Measurements from ENCODE around the gene PRKAA2.
"Not testable (repeated sequence)": the region's sequence is repeated elsewhere in the genome, so short reads cannot be mapped to it uniquely, and the experiment has no call there.

The PRKAA2 gene

DNA sequence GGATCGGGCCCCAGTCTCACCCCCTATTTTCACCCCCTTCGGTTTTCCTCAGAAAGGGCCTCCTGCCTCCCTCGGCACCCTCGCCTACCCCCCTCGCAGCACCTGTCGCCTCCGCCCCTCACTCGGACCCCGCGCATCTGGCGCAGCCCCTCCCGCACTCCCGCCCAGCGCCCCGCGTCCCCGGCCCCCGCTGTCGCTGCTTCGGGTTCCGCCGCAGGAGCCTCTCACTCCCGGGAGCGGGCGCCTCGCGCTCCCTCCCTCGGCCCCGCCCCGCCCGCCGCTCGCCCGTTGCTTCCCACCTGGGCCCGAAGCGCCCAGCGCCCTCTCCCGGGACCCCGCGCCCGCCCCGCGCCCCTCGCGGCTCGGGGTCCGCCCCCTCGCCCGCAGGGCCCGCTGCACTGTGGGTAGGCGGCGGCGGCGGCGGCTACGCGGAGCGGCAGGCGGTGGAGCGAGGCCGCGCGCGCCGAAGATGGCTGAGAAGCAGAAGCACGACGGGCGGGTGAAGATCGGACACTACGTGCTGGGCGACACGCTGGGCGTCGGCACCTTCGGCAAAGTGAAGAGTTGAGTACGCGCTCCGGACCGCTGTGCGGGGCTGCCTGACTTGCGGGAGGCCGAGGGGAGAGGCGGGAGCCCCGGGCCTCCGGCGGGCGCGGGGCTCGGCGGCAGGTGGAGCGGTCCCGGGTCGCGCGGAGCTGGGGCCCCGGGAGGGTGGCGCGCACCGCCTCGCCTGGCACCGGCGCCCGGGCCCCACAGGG, at the start of gene PRKAA2:
Gene PRKAA2, plus strand, starts transcription at position 396 of the 758 bp plus-strand sequence. Its CDS starts 74 bp downstream, at position 470.
- DNase-seq = no peak

DNA sequence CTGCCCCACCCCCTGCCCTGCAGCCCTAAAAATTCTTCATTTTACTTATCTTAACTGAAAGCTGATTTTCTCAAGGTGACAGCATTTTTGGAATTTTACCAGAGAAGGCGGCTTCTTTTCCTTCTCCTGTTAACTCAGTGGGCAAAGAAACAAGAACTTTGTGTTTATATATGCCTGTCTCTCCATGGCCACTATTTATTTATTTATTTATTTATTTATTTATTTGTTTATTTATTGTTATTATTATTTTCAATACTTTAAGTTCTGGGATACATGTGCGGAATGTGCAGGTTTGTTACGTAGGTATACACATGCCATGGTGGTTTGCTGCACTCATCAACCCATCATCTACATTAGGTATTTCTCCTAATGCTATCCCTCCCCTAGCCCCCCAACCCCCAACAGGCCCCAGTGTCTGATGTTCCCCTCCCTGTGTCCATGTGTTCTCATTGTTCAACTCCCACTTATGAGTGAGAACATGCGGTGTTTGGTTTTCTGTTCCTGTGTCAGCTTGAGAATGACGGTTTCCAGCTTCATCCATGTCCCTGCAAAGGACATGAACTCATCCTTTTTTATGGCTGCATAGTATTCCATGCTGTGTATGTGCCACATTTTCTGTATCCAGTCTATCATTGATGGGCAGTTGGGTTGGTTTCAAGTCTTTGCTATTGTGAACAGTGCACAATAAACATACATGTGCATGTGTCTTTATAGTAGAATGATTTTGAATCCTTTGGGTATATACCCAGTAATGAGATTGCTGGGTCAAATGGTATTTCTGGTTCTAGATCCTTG, 49.5 kb upstream of the PRKAA2 start:
- DNase-seq = not testable (repeated sequence)

DNA sequence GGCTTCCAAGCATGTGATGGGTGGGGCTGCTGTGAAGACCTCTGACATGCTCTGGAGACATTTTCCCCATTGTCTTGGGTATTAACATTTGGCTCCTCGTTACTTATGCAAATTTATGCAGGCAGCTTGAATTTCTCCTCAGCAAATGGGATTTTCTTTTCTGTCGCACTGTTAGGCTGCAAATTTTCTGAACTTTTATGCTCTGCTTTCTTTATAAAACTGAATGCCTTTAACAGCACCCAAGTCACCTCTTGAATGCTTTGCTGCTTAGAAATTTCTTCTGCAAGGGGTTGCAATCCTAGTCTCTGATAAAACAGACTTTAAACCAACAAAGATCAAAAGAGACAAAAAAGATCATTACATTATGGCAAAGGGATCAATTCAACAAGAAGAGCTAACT, 35.0 kb upstream of the PRKAA2 start:
- DNase-seq = not testable (repeated sequence)

DNA sequence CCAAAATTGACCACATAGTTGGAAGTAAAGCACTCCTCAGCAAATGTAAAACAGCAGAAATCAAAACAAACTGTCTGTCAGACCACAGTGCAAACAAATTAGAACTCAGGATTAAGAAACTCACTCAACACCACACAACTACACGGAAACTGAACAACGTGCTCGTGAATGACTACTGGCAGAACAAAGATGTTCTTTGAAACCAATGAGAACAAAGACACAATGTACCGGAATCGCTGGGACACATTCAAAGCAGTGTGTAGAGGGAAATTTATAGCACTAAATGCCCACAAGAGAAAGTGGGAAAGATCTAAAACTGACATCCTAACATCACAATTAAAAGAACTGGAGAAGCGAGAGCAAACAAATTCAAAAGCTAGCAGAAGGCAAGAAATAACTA, 34.3 kb upstream of the PRKAA2 start:
- not testable (repeated sequence) for DNase-seq

DNA sequence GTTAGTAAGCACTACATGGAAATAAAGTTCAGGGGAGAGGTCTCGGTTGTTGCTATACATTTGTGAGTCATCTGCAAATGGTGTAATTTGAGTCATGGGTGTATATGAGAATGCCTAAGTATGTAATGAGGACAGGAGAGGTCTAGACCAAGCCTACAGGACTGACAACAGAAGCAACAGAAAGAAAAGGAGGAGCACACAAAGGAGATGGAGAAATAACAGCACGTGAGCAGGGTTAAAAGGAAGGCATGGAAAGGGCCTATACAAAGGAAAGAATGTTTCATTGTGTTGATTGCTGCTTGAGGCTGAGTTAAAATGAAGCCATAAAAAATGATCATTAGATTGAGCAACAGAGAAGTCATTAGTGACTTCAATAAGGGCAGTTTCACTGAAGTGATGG, 28.0 kb upstream of the PRKAA2 start:
- DNase-seq = no peak

DNA sequence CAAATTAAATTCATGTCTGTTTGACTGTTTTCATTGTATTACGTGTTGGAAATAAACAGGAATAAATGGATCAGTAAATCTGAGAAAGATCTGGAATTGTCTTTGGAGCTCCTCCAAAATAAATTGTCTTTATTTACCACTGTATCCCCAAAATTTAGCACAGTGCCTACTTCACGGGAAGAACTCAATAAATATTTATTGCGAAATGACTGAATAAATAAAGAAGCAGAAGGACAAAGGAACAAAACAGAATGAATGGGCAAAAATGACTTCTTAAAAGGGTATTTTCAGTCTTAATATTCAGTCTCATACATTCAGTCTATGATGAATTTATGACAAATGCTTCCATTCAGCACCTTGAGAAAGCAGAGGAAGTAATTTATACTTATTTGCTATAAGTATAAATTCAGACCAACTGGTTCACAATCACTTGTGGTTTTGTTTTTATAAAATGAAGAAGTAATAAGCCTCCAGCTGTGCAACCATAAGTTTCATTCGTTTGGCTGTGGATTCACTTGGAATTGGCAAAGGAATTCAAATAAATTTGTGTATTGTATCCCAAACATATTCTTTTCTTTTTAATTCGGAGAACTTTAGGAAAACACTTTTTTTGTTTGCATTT, 19.2 kb upstream of the PRKAA2 start:
- no peak for DNase-seq

DNA sequence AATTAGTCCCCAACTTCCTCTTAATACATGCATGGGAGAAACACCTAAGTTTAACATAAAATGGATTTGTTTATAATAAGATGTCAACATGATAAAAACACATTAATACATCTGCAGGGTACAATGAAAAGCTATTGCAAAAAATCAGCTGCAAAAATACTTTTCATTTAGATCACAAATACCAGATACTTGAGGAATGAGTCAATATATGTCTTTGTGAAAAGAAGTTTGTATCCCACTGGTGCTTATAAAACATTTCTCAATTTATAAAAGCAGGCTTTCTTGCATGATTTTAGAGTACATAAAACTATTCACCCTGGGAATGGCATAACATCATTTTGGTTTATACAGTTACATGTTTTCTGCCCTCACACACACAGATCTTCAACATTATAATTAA, 18.6 kb upstream of the PRKAA2 start:
- no peak for DNase-seq

DNA sequence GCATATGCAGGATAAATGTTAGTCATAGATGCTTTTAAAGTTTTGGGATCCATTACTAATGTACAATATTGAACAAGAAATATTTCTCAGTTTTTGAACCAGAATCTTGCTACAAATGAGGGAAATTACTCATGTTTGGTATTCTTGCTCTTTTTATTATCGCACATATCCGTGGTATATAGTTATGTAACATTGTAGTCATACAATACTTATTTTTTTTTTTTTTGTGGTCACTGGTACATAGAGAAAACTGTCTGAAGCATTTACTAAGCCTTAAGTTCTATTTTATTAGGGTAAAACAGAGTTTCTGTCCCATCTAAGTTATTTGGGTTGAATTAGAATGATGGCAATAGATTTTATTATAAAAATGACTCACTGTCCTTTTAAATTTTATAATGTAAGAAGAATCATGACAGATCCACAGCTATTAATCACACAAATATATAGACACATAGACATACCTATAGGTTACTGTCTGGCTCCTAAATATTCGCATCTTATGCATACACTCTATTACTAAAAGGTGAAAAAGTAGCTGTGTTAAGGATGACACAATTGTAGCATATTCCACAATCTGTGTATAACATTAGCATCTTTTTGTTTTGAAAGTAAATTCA, 18.0 kb upstream of the PRKAA2 start:
- no peak for DNase-seq

DNA sequence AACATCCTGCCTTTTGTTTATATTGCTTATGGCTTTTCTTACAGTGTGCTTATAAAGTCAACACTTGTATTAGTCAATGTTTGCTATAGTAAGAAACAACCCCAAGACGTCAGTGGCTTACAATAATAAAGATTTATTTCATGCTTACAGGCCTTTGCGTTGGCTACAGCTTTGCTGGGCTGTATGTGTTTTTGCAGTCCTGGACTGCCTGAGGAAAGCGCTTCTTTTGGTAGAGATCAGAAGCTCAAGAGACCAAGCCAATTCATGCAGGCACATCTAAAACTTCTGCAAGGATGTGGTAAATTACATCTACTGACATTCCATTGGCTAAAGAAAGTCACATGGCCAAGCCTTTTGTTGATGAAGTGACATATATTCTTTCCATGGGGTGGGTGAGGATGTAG, 17.5 kb upstream of the PRKAA2 start:
- DNase-seq = no peak

DNA sequence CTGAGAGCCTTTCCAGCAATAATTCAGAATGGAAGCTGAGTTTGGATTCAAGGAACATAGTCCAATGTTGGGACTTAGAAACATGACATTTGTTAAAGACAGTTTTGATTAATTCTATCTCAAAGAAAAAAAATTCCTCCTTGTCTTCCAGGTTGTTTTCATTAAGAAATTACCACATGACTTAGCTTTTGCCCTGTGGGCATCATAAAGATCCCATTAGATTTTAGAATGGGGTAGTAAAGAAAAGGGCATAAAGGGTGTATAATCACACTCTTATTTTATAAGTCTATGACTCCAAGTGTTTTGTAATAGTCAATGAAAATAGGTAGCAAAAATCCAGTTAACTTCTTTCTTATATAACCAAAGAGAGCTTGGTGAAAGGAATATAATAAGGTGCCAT, 14.3 kb upstream of the PRKAA2 start:
- no peak for DNase-seq

DNA sequence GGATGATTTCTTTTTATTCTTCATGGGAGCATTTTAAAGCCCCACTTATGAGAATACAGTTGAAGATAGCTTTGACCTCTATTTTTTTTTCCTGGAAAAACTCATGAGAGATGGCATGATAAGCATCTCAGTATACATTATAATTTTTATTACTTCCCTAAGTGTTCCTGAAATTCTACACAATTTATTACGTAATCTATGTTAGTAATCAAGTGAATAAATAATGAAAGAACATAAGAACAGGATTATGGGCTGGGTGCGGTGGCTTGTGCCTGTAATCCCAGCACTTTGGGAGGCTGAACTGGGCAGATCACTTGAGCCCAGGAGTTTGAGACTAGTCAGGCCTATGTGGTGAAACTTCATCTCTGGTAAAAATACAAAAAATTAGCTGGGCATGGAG, 13.2 kb upstream of the PRKAA2 start:
- DNase-seq = no peak

DNA sequence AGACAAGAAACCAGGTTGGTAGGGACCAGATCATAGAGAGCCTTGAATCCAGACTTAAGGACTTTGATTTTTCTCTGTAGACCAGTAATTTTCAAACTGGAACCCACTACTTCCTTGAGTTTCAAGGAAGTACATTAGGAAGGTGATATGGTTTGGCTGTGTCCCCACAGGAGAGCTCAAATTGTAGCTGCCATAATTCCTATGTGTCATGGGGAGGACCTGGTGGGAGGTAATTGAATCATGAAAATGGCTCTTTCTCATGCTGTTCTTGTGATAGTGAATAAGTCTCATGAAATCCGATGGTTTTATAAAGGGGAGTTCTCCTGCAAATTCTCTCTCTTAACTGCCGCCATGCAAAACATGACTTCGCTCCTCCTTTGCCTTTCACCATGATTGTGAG, 10.1 kb upstream of the PRKAA2 start:
- no peak for DNase-seq

DNA sequence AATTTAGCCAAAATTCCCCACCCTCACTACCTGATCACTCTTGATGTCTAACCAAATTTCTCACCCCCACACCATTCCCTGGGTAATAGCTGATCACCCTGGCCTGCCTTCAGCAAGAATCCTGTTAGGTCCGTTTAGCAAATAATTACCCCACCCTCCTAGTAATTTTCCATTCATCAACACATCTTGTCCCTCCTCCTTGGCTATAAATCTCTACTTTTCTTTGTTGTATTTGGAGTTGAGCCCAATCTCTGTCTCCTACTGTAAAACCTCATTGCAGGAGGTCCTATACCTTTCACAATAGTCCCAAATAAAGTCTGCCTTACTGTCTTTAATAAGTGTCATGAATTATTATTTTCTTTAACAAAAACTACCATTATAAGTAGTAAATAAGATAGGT, 6.9 kb upstream of the PRKAA2 start:
- no peak for DNase-seq

DNA sequence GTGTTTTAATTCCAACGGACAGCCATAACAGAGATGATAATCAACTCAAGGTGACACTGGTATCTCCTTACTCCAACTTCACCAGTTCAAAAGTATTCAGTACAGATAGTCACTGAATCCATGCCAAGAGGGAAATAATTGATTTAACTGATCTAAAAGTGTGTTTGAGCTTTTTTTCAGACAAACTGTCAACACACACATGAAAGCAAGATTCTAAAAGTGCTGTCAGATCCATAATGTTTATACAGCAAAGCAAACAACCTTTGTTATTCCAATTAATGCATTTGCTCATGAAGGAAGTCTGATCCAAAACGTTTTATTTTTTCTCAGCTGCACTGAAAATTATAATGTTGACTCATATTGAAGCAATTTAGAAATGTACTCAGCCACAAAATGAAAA, 5.9 kb upstream of the PRKAA2 start:
- no peak for DNase-seq

DNA sequence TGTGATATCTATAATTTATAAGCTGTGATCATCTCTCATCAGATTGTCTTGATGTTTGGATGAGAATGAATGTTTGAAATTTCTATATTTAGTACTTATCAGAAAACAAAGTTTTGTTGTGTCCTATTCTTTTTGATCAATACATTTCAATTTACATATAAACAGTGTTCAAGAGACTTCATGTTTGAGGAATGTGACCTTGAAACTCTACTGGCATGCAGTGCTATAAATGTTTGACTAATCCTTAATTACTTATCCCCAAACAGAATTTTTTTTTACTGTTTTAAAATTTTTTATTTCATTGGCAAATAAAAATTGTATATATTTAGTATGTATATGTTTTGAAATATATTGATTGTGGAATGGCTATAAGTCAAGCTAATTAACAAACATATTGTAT, 1.5 kb upstream of the PRKAA2 start:
- no peak for DNase-seq

DNA sequence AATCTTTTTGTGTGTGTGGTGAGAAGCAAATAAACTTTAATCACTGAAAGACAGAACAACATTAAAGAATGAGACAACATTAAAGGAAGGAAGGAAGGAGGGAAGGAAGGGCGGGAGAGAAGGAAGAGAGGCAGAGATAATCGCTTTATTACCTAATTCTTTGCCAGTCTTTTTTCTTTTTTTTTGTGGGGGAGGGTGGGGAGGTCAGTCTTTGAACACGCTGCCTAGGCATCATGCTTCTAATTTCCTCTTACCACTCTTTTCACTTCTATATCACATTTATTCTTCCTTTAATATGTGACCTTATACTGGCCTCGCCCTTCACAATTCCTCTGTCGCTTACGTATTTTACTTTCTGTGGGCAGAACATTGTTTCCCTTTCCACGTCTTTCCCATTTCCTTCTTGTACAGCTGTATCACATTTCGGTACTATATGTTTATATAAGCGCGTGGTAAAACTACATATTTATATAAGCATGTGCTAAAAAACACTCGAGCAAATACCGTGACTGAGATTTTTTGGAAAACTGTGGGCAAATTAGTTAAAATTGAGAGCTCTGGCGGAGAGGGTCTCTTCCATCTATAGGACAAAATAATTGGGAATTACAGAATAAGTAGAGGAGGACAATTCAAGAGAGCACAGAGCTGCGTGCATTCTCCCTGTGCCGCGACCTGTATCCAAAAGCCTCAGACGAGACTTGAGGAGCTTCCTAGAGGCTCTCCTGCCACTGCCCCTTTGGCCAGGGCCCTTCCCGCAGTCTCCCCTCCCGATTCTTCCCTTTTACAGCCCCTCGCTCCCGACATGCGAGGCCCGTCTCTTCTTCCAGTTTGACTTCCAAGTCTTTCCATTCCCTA, 823 bp upstream of the PRKAA2 start:
- no peak for DNase-seq

DNA sequence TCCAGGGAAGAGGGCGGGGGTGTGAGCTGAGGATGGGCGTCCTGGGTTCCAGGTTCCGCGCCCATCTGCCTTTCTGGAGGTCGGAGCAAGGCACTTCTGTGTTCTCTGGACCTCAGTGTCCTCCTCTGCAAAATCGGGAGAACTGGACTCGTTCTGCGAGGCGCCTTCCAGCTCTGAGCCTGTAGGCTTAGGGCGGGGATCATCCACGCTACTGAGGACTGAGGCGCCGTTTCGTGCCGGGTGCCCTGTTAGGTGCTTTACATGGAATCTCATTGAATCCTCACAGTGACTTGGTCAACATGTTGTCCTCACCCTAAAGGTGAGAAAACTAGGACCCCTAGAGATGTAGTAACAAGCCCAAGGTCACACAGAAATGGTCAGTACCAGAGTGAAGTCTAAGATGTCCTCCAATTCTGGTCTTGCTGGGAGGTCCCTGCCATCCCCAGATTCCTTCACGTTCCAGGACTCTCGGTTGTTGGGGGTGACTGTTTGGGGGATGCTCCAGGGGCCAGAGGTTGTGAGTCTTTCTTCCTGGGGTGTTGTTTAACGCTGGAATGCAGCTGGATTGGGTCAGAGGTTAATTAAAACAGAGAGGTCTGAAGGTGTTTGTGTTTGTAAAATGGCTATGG, 677 bp downstream of the PRKAA2 start:
- DNase-seq = no peak

DNA sequence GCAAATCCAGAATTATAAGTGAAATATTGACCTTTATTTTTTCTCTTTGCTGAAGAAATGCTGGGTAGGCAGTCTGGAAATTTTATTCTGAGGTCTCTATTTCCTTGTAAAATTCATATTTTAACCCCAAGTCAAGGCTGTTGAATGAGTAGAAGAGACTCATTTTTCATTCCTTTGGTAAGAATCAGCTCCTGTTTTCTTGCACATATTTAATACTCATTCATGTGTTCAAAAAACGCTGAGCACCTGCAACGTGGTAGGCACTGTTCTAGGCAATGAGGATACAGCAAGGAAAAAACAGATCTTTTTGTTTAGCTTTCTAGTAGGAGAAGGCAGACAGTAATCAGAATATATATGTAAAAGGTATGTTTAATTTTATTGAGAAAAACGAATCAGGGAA, 1.5 kb downstream of the PRKAA2 start:
- no peak for DNase-seq

DNA sequence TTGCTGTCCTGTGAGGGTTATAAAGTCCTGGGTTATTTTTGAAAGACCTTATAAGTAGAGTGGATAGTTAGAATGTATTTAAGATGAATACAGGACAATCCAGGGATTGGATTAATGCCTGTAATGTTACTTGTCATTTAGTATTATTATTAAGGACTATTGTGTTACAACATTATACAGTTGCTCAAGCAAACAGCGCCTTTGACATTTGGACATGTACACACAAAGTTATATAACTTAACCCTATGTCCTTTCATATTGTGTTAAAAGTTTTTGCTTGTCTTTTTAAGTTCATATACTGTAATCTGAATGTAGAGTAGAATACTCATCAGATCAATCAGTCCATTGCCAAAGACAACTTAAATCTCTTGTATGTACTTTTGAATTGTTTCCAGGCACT, 2.0 kb downstream of the PRKAA2 start:
- DNase-seq = no peak

DNA sequence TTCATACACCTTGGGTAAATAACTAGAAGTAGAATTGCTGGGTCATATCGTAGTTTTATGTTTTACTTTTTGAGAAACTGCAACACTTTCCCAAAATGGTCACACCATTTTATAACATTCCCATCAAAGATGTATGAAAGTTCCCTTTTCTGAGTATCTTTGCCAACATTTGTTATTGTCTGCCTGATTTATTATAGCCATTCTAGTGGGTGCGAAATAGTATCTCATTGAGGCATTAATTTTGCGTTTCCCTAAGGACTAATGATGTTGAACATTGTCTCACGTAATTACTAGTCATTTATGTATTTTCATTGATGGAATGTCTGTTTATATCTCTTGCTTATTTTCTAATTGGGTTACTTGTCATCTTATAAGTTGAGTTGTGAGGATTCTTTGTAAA, 3.4 kb downstream of the PRKAA2 start:
- no peak for DNase-seq

DNA sequence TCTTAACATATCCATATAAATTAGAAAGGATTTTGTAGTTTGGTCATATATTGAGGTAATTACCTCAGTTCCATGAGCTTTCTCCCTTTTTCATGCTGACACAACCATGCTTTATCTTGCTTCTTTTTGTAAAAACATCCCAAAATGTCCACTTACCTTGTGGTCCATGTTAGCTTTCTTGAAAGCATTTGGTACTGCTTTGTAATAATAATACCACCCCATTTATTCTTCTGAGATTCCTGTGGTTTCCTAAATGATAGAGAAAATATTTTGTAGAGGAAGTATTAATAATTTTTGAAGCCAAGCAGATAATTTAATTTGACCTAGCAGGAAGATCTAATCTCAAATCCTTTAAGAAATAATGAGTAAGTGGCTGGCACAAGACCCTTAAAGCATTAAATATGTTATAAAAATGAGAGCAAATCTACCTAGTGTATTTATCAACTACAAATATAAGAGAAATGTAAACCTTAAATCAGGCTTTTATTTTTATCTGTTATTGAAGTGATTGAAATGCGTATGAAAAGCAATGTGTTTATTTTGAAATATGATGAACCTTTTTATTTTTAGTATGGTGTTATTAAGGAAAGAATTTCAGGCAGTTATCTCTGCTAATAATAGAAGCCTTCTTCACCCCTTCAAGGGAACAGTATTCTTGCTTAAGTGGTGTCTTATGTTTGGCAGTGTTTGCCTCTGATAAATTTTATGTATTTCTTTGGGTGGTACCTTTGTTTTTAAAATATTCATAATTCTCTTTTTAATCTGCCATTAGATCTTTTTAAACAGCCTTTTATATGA, 9.2 kb downstream of the PRKAA2 start:
- DNase-seq = no peak
